GM18951 (cell line): Measurements from ENCODE around the gene ZNF181.
"Not testable (repeated sequence)": the region's sequence is repeated elsewhere in the genome, so short reads cannot be mapped to it uniquely, and the experiment has no call there.

Experiments used
- POLR2A ChIP-seq: IDR thresholded peaks from 4 replicates; pipeline ENCODE4 v1.6.1; 2011; ENCODE audit warnings: mild to moderate bottlenecking; ENCODE audit not compliant: insufficient read length, insufficient read depth; ENCODE audit errors: extremely low read depth
- in situ Hi-C: fragments of 300-500 bp; cut with MboI; formaldehyde crosslinking; loops from one replicate; pipeline ENCODE4 v1.12.0; 2022; ENCODE audit warnings: low sequenced_read_pairs, mixed read lengths, inconsistent platforms; ENCODE audit not compliant: unreplicated experiment

The ZNF181 gene

DNA sequence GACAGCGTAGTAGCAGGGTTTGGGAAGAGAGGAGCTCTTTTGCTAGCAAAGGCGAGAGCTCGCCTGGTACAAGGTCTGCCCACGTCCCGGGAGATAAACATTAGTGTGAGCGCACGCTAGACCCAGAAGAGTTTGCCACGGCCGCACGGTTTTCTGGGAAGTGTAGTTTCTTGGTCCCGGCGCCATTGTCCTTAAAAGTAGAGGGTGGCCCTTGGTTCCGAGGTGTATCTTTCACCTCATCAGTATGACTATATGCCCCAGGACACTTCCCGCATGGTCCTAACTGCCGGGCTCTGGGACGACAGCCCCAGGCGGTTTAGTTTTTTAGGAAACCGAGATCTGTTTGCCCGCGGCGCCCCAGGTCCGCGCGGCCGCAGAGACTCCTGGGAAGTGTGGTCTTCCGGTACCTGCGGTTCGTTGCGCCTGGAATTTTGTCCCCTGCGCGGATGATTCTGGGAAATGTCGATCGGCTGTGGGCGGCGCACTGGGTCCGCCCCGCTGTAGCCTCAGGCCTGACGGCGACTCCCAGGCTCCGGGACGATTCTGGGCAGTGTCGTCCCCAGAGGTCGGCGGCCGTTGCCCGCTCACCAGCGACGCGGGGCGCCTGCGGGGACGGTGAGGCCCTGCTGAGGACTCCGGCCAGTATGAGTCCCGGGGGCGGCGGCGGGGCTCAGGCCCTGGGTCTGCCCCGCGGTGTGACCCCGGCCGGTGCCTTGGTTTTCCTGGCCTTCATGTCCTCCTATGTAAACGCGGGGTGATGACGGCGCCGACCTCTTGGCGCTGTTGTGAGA, at the start of gene ZNF181:
TSS of gene ZNF181 (plus strand) at position 498 of the 791 bp plus-strand sequence. CDS start 795 bp downstream, outside the sequence.
- peak; percentile 72 for TF ChIP-seq POLR2A
- in situ Hi-C loops = no loop called here

GRCh38 chr19:34685266-34685665, 48.8 kb upstream of the ZNF181 start:
- in situ Hi-C loops = not testable (repeated sequence)

DNA sequence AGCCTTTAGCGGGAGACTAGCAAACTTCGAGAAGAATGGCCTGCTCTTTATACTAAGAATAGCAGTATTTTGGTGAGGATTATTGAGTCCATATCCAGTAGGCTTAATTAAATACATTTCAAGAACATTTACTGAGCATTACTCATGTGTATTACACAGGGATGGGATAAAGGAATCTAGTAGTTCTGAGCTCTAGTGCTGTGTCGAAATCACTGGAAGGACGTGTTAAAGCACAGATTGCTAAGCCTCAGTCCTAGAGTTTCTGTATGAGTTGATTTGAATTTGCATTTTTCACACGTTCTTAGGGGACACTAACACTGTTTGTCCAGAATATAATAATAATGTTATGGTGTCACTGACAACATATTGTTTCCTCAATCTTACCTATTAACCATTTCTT, 47.6 kb upstream of the ZNF181 start:
- TF ChIP-seq POLR2A = no peak
- in situ Hi-C loops = no loop called here

GRCh38 chr19:34687348-34687747, 46.7 kb upstream of the ZNF181 start:
- no peak for TF ChIP-seq POLR2A
- in situ Hi-C loops = no loop called here

DNA sequence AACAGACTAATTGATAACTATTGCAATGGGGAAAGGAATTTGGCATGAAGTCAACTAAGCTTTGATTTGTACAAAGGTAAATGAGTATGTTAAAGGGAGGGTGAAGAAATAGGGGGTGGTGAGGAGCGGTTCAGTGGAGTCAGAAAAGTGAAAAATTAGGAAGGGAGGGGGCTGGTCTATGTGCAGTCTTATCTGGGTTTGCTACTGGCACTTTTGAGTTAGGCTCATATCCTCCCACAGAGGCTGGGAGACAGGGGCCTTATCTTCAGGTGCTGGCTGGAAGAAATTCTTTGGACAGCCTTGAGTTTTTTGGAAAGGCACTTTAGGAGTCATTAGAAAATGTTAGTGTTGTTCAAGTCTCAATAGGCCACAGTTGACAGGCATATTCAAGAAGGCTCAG, 45.5 kb upstream of the ZNF181 start:
- in situ Hi-C loops = no loop called here
- TF ChIP-seq POLR2A = no peak

GRCh38 chr19:34690372-34690771, 43.7 kb upstream of the ZNF181 start:
- TF ChIP-seq POLR2A = no peak
- in situ Hi-C loops = no loop called here

GRCh38 chr19:34692549-34692948, 41.5 kb upstream of the ZNF181 start:
- in situ Hi-C loops = no loop called here
- TF ChIP-seq POLR2A = no peak

GRCh38 chr19:34707661-34708060, 26.4 kb upstream of the ZNF181 start:
- TF ChIP-seq POLR2A = no peak
- in situ Hi-C loops = no loop called here

- in situ Hi-C loops = no loop called here
- no peak for TF ChIP-seq POLR2A
Observed at GRCh38 chr19:34711890-34712289, 22.2 kb upstream of the ZNF181 start.

- in situ Hi-C loops = no loop called here
- TF ChIP-seq POLR2A = no peak
Observed at GRCh38 chr19:34712395-34713261, 21.4 kb upstream of the ZNF181 start.

GRCh38 chr19:34713262-34713637, 20.8 kb upstream of the ZNF181 start:
- in situ Hi-C loops = no loop called here
- no peak for TF ChIP-seq POLR2A

DNA sequence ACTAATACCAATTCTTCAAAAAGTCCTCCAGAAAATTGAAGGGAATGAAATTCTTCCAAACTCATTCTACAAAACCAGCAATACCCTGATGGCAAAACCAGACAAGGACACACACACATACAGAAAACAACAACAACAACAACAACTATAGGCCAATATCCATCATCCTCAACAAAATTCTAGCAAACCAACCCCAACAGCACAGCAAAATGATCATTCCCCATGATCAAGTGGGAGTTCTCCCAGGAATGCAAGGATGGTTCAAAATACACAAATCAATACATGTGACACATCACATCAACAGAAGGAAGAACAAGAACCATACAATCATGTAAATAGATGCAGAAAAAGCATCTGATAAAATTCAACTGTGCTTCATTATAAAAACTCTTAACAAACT, 18.7 kb upstream of the ZNF181 start:
- no peak for TF ChIP-seq POLR2A
- in situ Hi-C loops = no loop called here

GRCh38 chr19:34722353-34722752, 11.7 kb upstream of the ZNF181 start:
- TF ChIP-seq POLR2A = no peak
- in situ Hi-C loops = no loop called here

DNA sequence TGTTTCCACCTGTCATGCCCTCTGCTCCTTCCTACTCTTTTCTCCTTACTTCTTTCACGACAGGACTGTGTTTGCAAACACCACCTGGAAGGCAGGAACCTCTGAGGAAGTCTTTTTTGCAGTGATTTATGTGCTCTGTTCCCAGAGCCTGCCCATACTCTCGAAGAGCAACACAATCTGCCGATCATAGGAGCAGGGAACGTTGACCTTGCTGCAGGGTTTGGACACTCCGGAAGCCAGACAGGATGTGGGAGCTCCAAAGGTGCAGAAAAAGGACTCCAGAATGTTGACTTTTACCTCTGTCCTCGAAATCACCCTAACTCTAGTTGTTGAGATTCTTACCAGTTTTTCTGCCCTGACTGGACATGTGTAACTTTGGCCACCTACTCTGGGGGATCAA, 8.6 kb upstream of the ZNF181 start:
- no peak for TF ChIP-seq POLR2A
- in situ Hi-C loops = no loop called here
